K562 (cell line): ENCODE results near the gene ANO4. TPM values are rescaled to one million over a fixed set of nuclear protein-coding genes. Genes with fewer than 3 reads are reported as not detected.
A peak's percentile ranks its signal among the peaks of the same experiment; 100 is the strongest.

Experiments used
- ATAC-seq: fragments of 200-7000 bp; cut with Tn5 transposase; 3 replicates; pipeline ENCODE4 v1.9.1; 2020; ENCODE audit warnings: moderate library complexity
- BruUV-seq: library from RNA; stranded (reverse); fragments of 400-500 nt; replicated peaks from 2 replicates; lab custom pipeline; 2021; lab: Mats Ljungman, UMichigan
- CTCF ChIA-PET: fragments of 300-600 bp; formaldehyde crosslinking; extraction: SDS; loops from one replicate; lab custom pipeline; 2021; ENCODE audit warnings: low intra/inter-chr PET ratio; lab: Yijun Ruan, JAX
- POLR2A ChIA-PET: fragments of 300-600, 350-650 bp; sonication (Branson Sonifier 250); formaldehyde crosslinking; extraction: SDS; loops from one replicate; lab custom pipeline; 2021; ENCODE audit warnings: antibody characterized with exemption, inconsistent platforms; lab: Yijun Ruan, JAX
- DNase-seq, 4 experiments: peaks; one replicate each; pipeline versions ENCODE4 v3.0.0 to v3.0.0-alpha.2; 2011 to 2018; ENCODE audit warnings: low spot score in 3 of 4, mixed read lengths in 3 of 4; ENCODE audit errors: extremely low read depth in 1 of 4
- FAIRE-seq: peaks from 2 replicates; lab custom pipeline; 2011; peaks lifted over from hg19 to GRCh38; lab: Jason Lieb, UNC
- H2AFZ ChIP-seq: 2 replicates; pipeline ENCODE4 v1.6.0; 2011; ENCODE audit warnings: low read depth, low read length, control low read depth, inconsistent platforms
- H3K27ac ChIP-seq: fragments of 200-600 bp; 3 replicates; pipeline ENCODE4 v1.8.0; 2011; ENCODE audit warnings: low read depth, mild to moderate bottlenecking, control low read depth, inconsistent platforms, low read length, moderate library complexity, mixed read lengths; ENCODE audit errors: extremely low read depth
- H3K27me3 ChIP-seq, 2 experiments: fragments of 300-600 bp in 1 of 2; 2 replicates in 1 of 2; 3 replicates in 1 of 2; pipeline versions ENCODE4 v1.6.0 to v1.8.0; 2011; ENCODE audit warnings: inconsistent platforms in 2 of 2, low read length in 2 of 2, mild to moderate bottlenecking in 1 of 2, mixed read lengths in 1 of 2, moderate library complexity in 1 of 2; ENCODE audit not compliant: control insufficient read depth in 2 of 2, insufficient read depth in 2 of 2
- H3K36me3 ChIP-seq: fragments of 300-600 bp; 3 replicates; pipeline ENCODE4 v1.8.0; 2011; ENCODE audit warnings: mild to moderate bottlenecking, low read length, inconsistent platforms; ENCODE audit not compliant: control insufficient read depth, insufficient read depth
- H3K4me1 ChIP-seq, 2 experiments: fragments of 200-600 bp in 1 of 2; replicated peaks in 1 of 2; 2 replicates in 1 of 2; 3 replicates in 1 of 2; pipeline versions ENCODE4 v1.5.1 to v1.8.0; 2011; ENCODE audit warnings: inconsistent platforms in 2 of 2, low read length in 2 of 2, mild to moderate bottlenecking in 1 of 2, mixed read lengths in 1 of 2, moderate library complexity in 1 of 2; ENCODE audit not compliant: control insufficient read depth in 2 of 2, insufficient read depth in 2 of 2
- H3K4me2 ChIP-seq: 2 replicates; pipeline ENCODE4 v1.6.1; 2011; ENCODE audit warnings: low read length, control low read depth, inconsistent platforms, mixed read lengths; ENCODE audit not compliant: insufficient read depth
- H3K4me3 ChIP-seq: fragments of 200-600 bp; sonication (generic), shearing (Covaris generic); 2 replicates; pipeline ENCODE4 v1.5.1; 2016; ENCODE audit warnings: control low read depth, inconsistent platforms
- H3K79me2 ChIP-seq: fragments of 200-600 bp; 3 replicates; pipeline ENCODE4 v1.8.0; 2011; ENCODE audit warnings: low read length, inconsistent platforms; ENCODE audit not compliant: control insufficient read depth, insufficient read depth
- H3K9ac ChIP-seq, 2 experiments: 2 replicates each; pipeline versions ENCODE4 v1.6.0 to v1.6.1; 2011; ENCODE audit warnings: low read depth in 2 of 2, low read length in 2 of 2, control low read depth in 1 of 2, inconsistent platforms in 1 of 2, mild to moderate bottlenecking in 1 of 2, mixed read lengths in 1 of 2; ENCODE audit not compliant: insufficient read depth in 1 of 2
- H3K9me1 ChIP-seq: one replicate; pipeline ENCODE4 v1.6.0; 2011; ENCODE audit warnings: inconsistent platforms, mild to moderate bottlenecking, low read length, moderate library complexity; ENCODE audit not compliant: control insufficient read depth, insufficient read depth
- H3K9me3 ChIP-seq: replicated peaks from 2 replicates; pipeline ENCODE4 v1.5.1; 2011; ENCODE audit warnings: low read depth, low read length, inconsistent platforms; ENCODE audit not compliant: control insufficient read depth, insufficient read depth
- H4K20me1 ChIP-seq: replicated peaks from 2 replicates; pipeline ENCODE4 v1.6.1; 2011; ENCODE audit warnings: low read length, inconsistent platforms, mixed read lengths; ENCODE audit not compliant: control insufficient read depth, insufficient read depth
- FOXP1 ChIP-seq: sonication (generic); formaldehyde crosslinking; IDR thresholded peaks from 2 replicates; pipeline ENCODE4 v1.8.0; 2022; ENCODE audit warnings: mild to moderate bottlenecking, missing genetic modification reagents
- RFX7 ChIP-seq: fragments of 250-450 bp; sonication (Bioruptor Pico); IDR thresholded peaks from 2 replicates; pipeline ENCODE4 v1.5.1; 2021; ENCODE audit warnings: mild to moderate bottlenecking
- SREBF2 ChIP-seq: sonication (generic); formaldehyde crosslinking; IDR thresholded peaks from 2 replicates; pipeline ENCODE4 v1.4.0; 2020; ENCODE audit warnings: mild to moderate bottlenecking, missing genetic modification reagents
- ZC3H8 ChIP-seq: fragments of 450-650 bp; IDR thresholded peaks from 2 replicates; pipeline ENCODE4 v1.6.1; 2017
- WGBS: fragments of 100-300 bp; shearing (Covaris generic); methylation state at CpG from one replicate; pipeline ENCODE4 v1.1.6; 2016; ENCODE audit warnings: low coverage, mixed read lengths; ENCODE audit not compliant: insufficient coverage; ENCODE audit errors: missing lambda C conversion rate; 5-methylcytosine and 5-hydroxymethylcytosine counted together
- in situ Hi-C: fragments of 300-500 bp; cut with MboI; formaldehyde crosslinking; loops from 4 replicates; pipeline ENCODE4 v1.15.0; 2018; ENCODE audit warnings: inconsistent platforms, mixed read lengths
- intact Hi-C: fragments of 100-400 bp; cut with micrococcal nuclease; formaldehyde crosslinking; loops from 2 replicates; pipeline ENCODE4 v1.14.2; 2022
- polyA plus RNA-seq, 8 experiments: library from polyadenylated mRNA; depleted of rRNA in 4 of 8; stranded (reverse) in 5 of 8; unstranded in 3 of 8; fragments of >200 nt; fragmentation: Nextera tagmentation in 2 of 8; fragmentation: Illumina TruSeq in 1 of 8; extraction: Ambion mirVana in 2 of 8; extraction: Trizol in 1 of 8; gene quantifications; 2 replicates each; pipeline versions ENCODE4 v1.2.1 to v1.2.3, GENCODE V29; 2011 to 2014; ENCODE audit warnings: inconsistent platforms in 1 of 8, missing spikeins in 1 of 8
- total RNA-seq, 7 experiments: library from RNA; depleted of rRNA in 6 of 7; stranded (reverse); fragments of >200 nt in 6 of 7; fragmentation: Illumina TruSeq in 2 of 7; extraction: Trizol in 2 of 7; gene quantifications; 2 replicates each; pipeline versions ENCODE4 v1.2.1 to v1.2.3, GENCODE V29; 2011 to 2021; ENCODE audit warnings: low replicate concordance in 1 of 7
- TF ChIP-seq, protein P1 (sequence below): sonication (generic); formaldehyde crosslinking; IDR thresholded peaks from 2 replicates; pipeline ENCODE4 v1.8.1; 2022; ENCODE audit warnings: missing genetic modification reagents

ANO4 gene
- total and polyA plus RNA-seq, 9 of the 15 experiments (the other 6 are each of a cell fraction or from before 2014, with no cell fraction given) = not detected

DNA sequence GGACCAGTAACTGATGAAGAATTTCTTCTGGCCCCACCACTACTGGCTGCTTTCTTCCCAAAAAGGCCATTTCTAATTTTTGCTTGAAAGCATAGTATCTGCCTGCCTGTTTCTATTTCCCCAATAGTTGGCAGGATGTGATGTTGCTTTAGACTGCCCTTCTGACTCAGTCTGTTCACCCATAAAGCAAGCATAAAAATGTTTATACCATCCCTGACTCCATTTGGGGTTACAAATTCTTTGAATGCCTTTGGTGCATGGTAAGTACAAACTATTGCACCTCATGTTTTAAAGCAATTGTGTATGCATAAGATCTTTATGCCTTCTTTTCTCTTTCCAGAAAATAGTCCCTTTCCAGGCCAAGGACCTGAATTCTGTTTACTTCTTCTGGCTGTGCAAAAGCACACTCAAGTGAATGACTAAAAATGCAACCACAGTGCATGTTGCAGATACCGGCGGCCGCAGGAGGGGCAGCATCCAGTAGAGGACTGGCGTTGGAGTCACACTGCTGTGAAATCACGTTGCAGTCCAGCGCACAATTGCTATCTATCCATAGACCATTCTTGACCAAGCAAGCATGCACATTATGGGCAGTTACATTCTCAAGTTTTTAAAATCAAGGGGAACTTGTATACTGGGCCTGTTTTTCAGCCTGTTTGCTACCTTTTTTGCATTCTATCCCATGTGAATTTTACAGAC, 333.1 kb downstream of the ANO4 start:
- Histone ChIP-seq H3K9ac (no peak overlapping the region), H3K27me3 (no peaks in the 10 kb centered on the region), H3K4me1 (no peaks in the 10 kb centered on the region), H2AFZ (no peak overlapping the region), H3K4me2 (no peak overlapping the region), H4K20me1 (no peaks in the 10 kb centered on the region), H3K9me1 (no peaks in the 10 kb centered on the region), H3K27ac (no peak overlapping the region), H3K9me3 (no peaks in the 10 kb centered on the region), H3K79me2 (no peaks in the 10 kb centered on the region), H3K36me3 (no peaks in the 10 kb centered on the region), H3K4me3 (no peak overlapping the region)
- POLR2A ChIA-PET = no interaction called here
- FAIRE-seq (no peak), DNase-seq (peak in 1 of 4 experiments; percentile 1), ATAC-seq (no peak)
- 3% methylated on average over 6 of the region's 6 CpGs for WGBS
- CTCF ChIA-PET = interaction anchor here (0.6 kb wide), 1 partner anchor 1225 kb away, joined by 3 read pairs; no protein-coding TSS in a partner anchor
- intact Hi-C loops = no loop called here
- TF ChIP-seq, protein P1, sequence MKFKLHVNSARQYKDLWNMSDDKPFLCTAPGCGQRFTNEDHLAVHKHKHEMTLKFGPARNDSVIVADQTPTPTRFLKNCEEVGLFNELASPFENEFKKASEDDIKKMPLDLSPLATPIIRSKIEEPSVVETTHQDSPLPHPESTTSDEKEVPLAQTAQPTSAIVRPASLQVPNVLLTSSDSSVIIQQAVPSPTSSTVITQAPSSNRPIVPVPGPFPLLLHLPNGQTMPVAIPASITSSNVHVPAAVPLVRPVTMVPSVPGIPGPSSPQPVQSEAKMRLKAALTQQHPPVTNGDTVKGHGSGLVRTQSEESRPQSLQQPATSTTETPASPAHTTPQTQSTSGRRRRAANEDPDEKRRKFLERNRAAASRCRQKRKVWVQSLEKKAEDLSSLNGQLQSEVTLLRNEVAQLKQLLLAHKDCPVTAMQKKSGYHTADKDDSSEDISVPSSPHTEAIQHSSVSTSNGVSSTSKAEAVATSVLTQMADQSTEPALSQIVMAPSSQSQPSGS (CRISPR knock-in tag) = no peak
- no peak for TF ChIP-seq RFX7 (CRISPR knock-in tag)
- TF ChIP-seq SREBF2 = no peak
- no peak for TF ChIP-seq ZC3H8
- TF ChIP-seq FOXP1 = no peak
- in situ Hi-C loops = no loop called here
- no TSS peak for BruUV-seq
